ENCODE results near the gene ZNF740.
"Not testable (repeated sequence)": the region's sequence is repeated elsewhere in the genome, so short reads cannot be mapped to it uniquely, and the experiment has no call there.

ZNF740 gene

DNA sequence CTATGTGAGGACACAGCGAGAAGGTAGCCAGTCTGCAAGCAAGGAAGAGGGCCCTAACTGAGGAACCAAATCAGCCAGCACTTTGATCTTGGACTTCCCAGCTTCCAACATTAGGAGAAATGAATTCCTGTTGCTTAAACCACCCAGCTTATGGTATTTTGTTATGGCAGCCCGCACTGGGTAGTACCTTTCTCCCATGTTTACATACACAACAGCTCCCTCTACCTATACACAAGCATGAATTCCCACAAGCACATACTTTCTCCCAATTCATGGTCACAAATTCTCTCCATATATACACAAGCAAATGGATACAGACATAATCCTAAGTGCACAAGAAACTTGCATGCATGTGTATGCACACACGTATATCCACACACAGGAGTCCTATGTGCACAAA lies 19.2 kb downstream of the ZNF740 start:
- no peak overlapping the region for H3K4me3 ChIP-seq (ENCODE audit: low read depth, low read length)
- TF ChIP-seq, protein P1, sequence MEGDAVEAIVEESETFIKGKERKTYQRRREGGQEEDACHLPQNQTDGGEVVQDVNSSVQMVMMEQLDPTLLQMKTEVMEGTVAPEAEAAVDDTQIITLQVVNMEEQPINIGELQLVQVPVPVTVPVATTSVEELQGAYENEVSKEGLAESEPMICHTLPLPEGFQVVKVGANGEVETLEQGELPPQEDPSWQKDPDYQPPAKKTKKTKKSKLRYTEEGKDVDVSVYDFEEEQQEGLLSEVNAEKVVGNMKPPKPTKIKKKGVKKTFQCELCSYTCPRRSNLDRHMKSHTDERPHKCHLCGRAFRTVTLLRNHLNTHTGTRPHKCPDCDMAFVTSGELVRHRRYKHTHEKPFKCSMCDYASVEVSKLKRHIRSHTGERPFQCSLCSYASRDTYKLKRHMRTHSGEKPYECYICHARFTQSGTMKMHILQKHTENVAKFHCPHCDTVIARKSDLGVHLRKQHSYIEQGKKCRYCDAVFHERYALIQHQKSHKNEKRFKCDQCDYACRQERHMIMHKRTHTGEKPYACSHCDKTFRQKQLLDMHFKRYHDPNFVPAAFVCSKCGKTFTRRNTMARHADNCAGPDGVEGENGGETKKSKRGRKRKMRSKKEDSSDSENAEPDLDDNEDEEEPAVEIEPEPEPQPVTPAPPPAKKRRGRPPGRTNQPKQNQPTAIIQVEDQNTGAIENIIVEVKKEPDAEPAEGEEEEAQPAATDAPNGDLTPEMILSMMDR (conservative IDR thresholded peaks at IDR 0.05; ENCODE audit: low read depth, low read length) = no peak
- DNase-seq (ENCODE audit: low read depth) = no peak

DNA sequence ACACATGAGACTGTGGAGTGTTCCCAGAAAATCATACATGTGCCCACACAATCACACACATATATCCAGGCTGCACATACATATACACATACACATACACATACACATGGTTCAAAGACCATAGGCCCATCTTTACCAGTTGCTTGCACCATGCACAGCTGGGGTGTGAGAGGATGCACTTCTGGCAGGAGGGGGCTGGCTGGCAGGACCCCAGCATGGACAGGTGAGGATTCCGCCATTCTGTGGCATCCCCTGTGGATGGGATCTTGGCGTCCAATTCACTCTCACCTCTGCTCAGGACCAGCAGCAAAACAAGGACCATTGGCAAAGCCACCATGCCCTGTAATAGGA lies 19.6 kb downstream of the ZNF740 start:
- H3K4me3 ChIP-seq (ENCODE audit: low read depth, low read length) = no peak overlapping the region
- DNase-seq (ENCODE audit: low read depth) = no peak
- TF ChIP-seq, protein P1 (conservative IDR thresholded peaks at IDR 0.05; ENCODE audit: low read depth, low read length) = no peak

DNA sequence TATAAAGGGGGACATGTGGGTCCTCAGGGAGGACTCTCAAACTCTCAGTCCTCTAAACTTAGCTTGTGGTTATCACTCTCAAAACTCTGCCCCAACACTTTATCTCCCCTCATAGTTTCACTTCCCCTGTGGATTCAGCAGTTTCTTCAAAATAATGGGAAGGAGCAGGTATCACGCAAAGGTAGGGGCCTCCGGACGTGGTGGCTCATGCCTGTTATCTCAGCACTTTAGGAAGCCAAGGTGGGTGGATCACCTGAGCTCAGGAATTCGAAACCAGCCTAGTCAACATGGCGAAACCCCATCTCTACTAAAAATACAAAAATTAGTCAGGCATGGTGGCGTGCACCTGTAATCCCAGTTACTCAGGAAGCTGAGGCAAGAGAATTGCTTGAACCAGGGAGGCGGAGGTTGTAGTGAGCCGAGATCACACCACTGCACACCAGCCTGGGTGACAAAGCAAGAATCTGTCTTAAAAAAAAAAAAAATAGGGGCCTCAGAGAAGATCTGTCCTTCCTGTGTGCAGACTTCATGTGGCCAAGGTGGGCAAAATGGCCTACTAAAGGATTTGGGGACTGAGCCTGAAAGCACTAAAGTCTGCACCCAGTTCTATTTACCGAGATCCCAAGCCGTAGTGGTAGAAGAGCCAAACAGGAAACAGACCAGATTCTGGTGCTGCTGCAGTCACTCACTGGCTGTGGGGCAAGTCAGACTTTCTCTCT lies 20.1 kb downstream of the ZNF740 start:
- peak; percentile 46 for DNase-seq (ENCODE audit: low read depth)
- TF ChIP-seq, protein P1 (conservative IDR thresholded peaks at IDR 0.05; ENCODE audit: low read depth, low read length) = no peak
- H3K4me3 ChIP-seq (ENCODE audit: low read depth, low read length) = no peak overlapping the region

DNA sequence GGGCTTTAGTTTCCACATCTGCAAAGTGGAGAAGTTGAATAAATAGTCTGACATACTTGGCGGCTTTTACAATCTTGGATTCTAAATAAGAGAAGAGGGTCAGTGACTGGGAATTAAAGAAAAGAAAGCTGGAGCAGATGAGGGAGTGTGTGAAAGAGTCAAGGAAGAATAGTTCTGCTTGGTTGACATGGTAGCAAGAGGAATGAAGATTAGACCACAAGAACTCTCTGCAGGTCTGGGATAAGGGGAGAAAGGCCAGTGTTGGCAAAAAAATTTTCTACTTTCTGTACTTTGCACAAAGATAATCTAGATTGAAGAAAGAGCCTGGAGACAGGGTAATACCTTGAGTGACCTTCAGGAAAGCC lies 20.6 kb downstream of the ZNF740 start:
- DNase-seq (ENCODE audit: low read depth) = no peak
- TF ChIP-seq, protein P1 (conservative IDR thresholded peaks at IDR 0.05; ENCODE audit: low read depth, low read length) = no peak
- H3K4me3 ChIP-seq (ENCODE audit: low read depth, low read length) = no peak overlapping the region

DNA sequence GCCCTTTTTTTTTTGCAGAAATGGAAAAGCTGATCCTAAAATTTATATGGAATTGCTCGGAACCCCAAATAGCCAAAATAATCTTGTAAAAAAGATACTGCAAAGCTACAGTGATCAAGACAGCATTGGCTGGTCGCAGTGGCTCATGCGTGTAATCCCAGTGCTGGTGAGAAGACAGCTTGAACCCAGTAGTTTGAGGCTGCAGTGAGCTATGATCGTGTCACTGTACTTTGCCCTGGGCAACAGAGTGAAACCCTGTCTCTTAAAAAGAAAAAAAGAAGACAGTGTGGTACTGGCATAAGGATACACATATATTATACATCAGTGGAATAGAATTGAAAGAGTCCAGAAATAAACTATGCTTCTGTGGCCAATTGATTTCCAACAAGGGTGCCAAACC lies 21.1 kb downstream of the ZNF740 start:
- TF ChIP-seq, protein P1 (conservative IDR thresholded peaks at IDR 0.05; ENCODE audit: low read depth, low read length) = no peak
- H3K4me3 ChIP-seq (ENCODE audit: low read depth, low read length) = no peak overlapping the region
- DNase-seq (ENCODE audit: low read depth) = no peak

DNA sequence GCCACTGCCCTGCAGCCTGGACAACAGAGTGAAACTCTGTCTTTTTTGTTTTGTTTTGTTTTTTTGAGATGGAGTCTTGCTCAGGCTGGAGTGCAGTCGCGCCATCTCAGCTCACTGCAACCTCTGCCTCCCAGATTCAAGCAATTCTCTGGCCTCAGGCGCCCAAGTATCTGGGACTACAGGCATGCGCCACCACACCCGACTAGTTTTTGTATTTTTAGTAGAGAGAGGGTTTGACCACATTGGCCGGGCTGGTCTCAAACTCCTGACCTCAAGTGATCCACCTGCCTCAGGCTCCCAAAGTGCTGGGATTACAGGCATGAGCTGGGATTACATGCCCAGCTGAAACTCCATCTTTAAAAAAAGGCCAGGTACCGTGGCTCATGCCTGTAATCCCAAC lies 21.8 kb downstream of the ZNF740 start:
- H3K4me3 ChIP-seq (ENCODE audit: low read depth, low read length); DNase-seq (ENCODE audit: low read depth): not testable (repeated sequence)

DNA sequence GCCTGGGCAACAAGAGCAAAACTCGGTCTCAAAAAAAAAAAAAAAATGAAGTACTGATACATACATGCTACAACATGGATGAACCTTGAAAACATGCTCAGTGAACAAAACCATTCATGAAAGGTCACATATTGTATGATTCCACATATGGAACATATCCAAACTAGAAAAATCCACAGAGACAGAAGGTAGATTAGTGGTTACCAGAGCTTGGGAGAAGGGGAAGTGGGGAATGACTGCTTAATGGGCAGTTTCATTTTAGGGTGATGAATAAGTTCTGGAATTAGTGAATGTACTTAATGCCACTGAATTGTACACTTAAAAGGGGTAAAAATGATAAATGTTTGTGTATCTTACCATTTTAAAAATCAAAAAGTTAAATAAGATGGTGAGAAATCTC lies 23.8 kb downstream of the ZNF740 start:
- no peak for DNase-seq (ENCODE audit: low read depth)
- no peak overlapping the region for H3K4me3 ChIP-seq (ENCODE audit: low read depth, low read length)
- TF ChIP-seq, protein P1 (conservative IDR thresholded peaks at IDR 0.05; ENCODE audit: low read depth, low read length) = no peak

Measured in choroid plexus epithelial cell (primary cell).